ENCODE data around the gene HS2ST1.

GRCh38 chr1:87034351-87034750, 119.9 kb downstream of the HS2ST1 start:
- TF ChIP-seq, protein P1, sequence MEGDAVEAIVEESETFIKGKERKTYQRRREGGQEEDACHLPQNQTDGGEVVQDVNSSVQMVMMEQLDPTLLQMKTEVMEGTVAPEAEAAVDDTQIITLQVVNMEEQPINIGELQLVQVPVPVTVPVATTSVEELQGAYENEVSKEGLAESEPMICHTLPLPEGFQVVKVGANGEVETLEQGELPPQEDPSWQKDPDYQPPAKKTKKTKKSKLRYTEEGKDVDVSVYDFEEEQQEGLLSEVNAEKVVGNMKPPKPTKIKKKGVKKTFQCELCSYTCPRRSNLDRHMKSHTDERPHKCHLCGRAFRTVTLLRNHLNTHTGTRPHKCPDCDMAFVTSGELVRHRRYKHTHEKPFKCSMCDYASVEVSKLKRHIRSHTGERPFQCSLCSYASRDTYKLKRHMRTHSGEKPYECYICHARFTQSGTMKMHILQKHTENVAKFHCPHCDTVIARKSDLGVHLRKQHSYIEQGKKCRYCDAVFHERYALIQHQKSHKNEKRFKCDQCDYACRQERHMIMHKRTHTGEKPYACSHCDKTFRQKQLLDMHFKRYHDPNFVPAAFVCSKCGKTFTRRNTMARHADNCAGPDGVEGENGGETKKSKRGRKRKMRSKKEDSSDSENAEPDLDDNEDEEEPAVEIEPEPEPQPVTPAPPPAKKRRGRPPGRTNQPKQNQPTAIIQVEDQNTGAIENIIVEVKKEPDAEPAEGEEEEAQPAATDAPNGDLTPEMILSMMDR (conservative IDR thresholded peaks at IDR 0.05 in 1 of 2, IDR thresholded peaks at IDR 0.05 in 1 of 2; ENCODE audit: low read depth in 1 of 2, low read length in 2 of 2), result no peak
- TF ChIP-seq EZH2 (IDR thresholded peaks at IDR 0.05; ENCODE audit: low read length, missing control alignments), result no peak
